PC-3 (cell line): Measurements from ENCODE around the gene PAQR4.

Experiments used
- CTCF ChIP-seq: fragments of 300-600 bp; sonication (generic); conservative IDR thresholded peaks from 2 replicates; pipeline ENCODE4 v1.5.1; 2017; ENCODE audit warnings: antibody characterized with exemption, low read depth, mild to moderate bottlenecking, low read length
- EZH2 ChIP-seq: fragments of 300-600 bp; sonication (generic); IDR thresholded peaks from one replicate; pipeline ENCODE4 v1.6.1; 2017; ENCODE audit warnings: antibody characterized with exemption, mild to moderate bottlenecking, low read length; ENCODE audit not compliant: unreplicated experiment
- EZH2phosphoT487 ChIP-seq: fragments of 300-600 bp; sonication (generic); IDR thresholded peaks from 2 replicates; pipeline ENCODE4 v1.6.1; 2018; ENCODE audit warnings: mild to moderate bottlenecking, antibody characterized with exemption, low read length, borderline replicate concordance

- no peak for TF ChIP-seq CTCF
- no peak for TF ChIP-seq EZH2
- no peak for TF ChIP-seq EZH2phosphoT487
Measured at GRCh38 chr16:2953706-2954627, 15.2 kb upstream of the PAQR4 start.
